Mesodermal cell (in vitro differentiated cells): ENCODE results near the gene PARM1.

Source experiments
- H3K27ac ChIP-seq: 2 replicates; pipeline ENCODE4 v1.7.0; 2013; ENCODE audit warnings: mild to moderate bottlenecking, low read depth, low read length, moderate library complexity; ENCODE audit not compliant: severe bottlenecking
- H3K36me3 ChIP-seq: 2 replicates; pipeline ENCODE4 v1.7.1; 2013; ENCODE audit warnings: mild to moderate bottlenecking, low read length, moderate library complexity; ENCODE audit not compliant: control insufficient read depth, insufficient read depth
- H3K4me1 ChIP-seq: one replicate; pipeline ENCODE4 v1.7.1; 2013; ENCODE audit warnings: mild to moderate bottlenecking, low read length; ENCODE audit not compliant: insufficient read depth, control insufficient read depth, poor library complexity, severe bottlenecking
- H3K4me3 ChIP-seq: 2 replicates; pipeline ENCODE4 v1.7.0; 2013; ENCODE audit warnings: low read length, control low read depth, mild to moderate bottlenecking; ENCODE audit not compliant: insufficient read depth, poor library complexity, severe bottlenecking; ENCODE audit errors: extremely low read depth
- H3K9me3 ChIP-seq: 2 replicates; pipeline ENCODE4 v1.7.1; 2013; ENCODE audit warnings: mild to moderate bottlenecking, low read length, moderate library complexity; ENCODE audit not compliant: control insufficient read depth
- WGBS, 2 experiments: methylation state at CpG; one replicate each; pipeline ENCODE4 v1.1.5; 2013; ENCODE audit warnings: missing lambda C conversion rate in 2 of 2; ENCODE audit not compliant: insufficient coverage in 2 of 2; 5-methylcytosine and 5-hydroxymethylcytosine counted together

The PARM1 gene

DNA sequence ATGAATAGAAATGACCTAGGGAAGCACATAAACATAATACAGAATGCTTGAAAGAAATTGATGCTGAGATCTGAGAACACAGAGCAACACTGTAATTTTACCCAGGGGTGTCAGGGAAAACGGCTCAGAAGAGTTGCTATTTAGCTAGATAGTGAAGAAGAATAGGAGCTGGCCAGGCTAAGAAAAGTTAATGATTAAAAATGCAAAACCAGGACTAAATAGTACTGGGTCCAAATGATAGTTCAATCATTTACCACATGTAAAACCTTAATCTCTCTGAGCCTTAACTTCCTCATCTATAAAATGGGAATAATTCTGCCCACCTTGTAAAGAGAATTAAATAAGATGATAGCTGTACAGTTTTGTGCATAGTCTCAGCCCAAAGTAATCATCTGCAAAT is 97.1 kb downstream of the PARM1 start:
- H3K27ac ChIP-seq = no peak overlapping the region
- 88% methylated on average over 1 of the region's 1 CpG; no CpG with 5 or more reads in 1 of the 2 experiments for WGBS, 2 experiments

DNA sequence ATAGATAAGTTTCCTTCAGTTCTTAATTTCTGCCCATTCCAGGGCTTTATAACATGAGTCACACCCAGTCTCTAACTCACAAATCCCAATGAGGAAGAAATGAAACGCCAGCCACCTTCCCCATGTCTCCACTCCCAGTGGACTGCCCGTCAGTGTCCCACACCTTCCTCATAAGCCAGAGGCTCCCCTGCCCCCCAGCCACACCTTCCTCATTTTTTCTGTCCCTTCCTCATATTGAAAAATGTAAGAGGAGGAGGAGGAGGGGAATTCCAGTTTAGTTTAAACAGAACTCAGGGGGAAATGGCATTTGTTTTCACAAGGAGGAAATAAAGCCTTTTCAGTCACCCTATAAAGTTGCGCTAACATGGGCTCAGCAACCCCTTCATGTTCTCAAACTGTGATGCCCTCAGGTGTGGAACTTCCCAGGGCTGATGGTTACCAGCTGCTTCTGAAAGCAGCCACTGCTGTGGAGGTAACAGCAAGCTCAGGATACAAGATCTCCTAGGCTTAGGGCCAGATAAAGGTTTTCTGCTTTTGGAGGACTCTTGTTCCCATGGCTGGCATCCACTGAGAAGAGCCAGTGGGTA is 97.8 kb downstream of the PARM1 start:
- Histone ChIP-seq H3K4me3 (no peak overlapping the region), H3K9me3 (no peaks in the 10 kb centered on the region), H3K36me3 (no peaks in the 10 kb centered on the region), H3K4me1 (no peaks in the 10 kb centered on the region), H3K27ac (no peak overlapping the region)
- WGBS, 2 experiments = 87 to 100% methylated on average over 1 to 2 of the region's 3 CpGs

More for the DNA sequence above, 97.1 kb downstream of the PARM1 start:
- H3K4me1 ChIP-seq = no peaks in the 10 kb centered on the region
- no peaks in the 10 kb centered on the region for H3K9me3 ChIP-seq
- no peaks in the 10 kb centered on the region for H3K36me3 ChIP-seq
- H3K4me3 ChIP-seq = no peak overlapping the region

DNA sequence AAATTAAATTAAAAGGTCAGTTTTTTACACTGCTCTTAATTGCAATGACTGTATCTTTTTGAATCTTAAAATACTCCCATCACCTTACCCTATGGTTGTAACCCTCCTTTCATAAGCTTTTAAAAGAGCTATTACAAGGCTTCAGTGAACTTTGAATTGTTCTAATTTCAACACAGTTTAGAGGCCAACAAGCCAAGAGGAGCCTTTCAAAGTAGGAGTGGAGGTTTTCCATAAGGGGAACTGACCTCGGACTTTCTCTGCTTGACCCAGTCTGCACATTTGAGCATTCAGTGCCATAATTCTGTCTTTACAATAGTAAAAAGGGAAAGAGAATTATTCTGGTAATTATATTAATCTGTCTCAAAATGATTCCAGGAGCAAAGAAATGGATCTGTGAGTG is 98.9 kb downstream of the PARM1 start:
- Histone ChIP-seq H3K9me3 (no peaks in the 10 kb centered on the region), H3K27ac (no peak overlapping the region)
- no CpG with 5 or more reads among the region's 1 CpG for WGBS, 2 experiments

DNA sequence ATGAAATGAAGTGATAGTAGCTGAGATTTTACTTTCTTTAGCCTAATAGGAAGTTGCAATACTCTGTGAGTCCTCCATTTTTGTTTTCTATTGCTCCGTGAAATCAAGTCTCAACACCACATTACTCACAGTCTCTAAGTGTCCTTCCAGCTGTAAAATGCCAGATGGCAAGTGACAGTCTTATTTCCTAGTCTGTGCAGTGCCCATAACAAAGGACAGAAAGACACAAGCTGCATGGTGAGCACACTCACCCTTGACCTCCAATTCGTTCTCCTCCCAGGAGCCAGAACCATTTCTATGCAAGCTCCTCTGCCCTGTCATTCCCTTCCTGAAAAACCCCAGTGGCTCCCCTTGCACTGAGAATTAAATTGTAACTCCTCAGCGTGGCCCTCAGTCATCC is 101.6 kb downstream of the PARM1 start:
- Histone ChIP-seq H3K36me3 (no peaks in the 10 kb centered on the region), H3K27ac (no peak overlapping the region), H3K4me1 (no peaks in the 10 kb centered on the region), H3K9me3 (no peaks in the 10 kb centered on the region), H3K4me3 (no peak overlapping the region)
- 67 to 91% methylated on average over 3 of the region's 3 CpGs for WGBS, 2 experiments

More for the DNA sequence above, 98.9 kb downstream of the PARM1 start:
- Histone ChIP-seq H3K36me3 (no peaks in the 10 kb centered on the region), H3K4me3 (no peak overlapping the region), H3K4me1 (no peaks in the 10 kb centered on the region)

DNA sequence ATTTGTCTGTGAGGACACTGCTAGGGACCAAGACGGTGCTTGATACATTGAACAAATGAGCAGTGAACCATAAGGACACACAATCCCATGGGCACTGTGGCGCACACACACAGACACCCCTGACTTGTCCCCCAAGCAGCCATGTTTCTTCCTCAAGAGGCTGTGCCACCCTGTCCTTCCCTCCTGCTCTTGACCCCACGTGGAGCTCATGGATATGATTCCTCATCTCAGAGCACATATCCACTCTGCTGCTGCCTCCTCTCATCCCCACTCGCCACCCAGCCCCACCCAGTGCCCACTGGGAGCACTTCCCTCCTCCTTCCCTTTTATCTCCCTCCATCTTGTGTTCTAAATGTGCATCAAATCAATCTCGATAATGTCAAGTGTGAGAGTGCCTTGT is 102.4 kb downstream of the PARM1 start:
- Histone ChIP-seq H3K4me3 (no peak overlapping the region), H3K4me1 (no peaks in the 10 kb centered on the region), H3K27ac (no peak overlapping the region), H3K36me3 (no peaks in the 10 kb centered on the region), H3K9me3 (no peaks in the 10 kb centered on the region)
- 80 to 95% methylated on average over 4 of the region's 5 CpGs for WGBS, 2 experiments

DNA sequence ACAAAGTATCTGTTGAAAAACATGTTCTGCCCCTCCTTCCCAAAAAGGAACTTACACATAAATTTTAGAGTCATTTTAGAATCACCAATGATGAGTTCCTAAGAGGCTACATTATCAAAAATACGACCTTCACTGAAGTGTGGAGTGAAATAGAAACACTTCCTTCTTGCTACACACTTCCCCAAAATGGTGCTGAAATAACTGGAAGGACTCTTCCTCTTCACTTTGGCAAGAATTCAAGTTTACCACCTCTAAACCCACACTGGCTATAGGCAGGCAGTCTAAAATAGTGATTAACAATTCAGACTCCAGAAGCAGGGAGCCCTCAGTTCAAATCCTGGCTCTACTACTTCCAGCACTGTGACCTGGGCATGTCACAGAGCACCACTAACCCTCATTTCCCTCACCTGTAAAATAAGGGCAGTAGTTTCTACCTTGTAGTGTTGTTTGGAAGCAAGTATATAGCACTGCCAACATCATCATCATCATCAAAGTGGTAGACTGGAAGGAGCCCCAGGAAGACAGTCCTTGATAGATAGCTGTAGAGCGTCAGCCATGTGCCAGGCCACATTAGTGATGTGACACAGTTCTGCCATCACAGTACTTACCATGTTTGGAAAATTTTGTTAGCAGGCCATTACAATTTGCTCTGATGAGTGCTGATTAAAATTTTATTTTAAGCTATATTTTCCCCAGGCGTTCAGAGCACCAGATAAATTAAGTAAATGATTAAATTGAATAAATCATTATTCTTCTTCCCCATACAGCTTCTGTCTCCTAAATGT is 103.3 kb downstream of the PARM1 start:
- 90 to 100% methylated on average over 1 to 2 of the region's 3 CpGs for WGBS, 2 experiments
- Histone ChIP-seq H3K27ac (no peak overlapping the region), H3K4me1 (no peaks in the 10 kb centered on the region), H3K4me3 (no peak overlapping the region), H3K9me3 (no peaks in the 10 kb centered on the region), H3K36me3 (no peaks in the 10 kb centered on the region)

DNA sequence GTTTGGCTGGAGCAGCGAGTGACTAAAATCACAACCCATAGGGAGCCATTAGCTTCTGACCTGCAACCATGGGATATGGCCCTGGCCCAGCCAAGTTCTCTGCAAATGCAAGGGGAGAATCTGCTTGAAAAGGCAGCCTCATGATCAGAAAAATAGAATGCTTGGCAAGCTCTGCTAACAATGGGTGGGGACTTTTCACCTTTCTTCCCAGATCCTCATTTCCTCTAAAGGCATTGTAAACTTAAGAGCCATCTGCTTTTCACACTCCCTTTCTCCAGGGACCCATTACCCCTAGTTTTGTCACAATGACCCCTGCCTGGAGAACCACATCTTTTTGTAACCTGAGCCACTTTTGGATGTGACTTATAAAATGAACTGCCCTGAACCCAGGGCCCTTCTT is 104.3 kb downstream of the PARM1 start:
- WGBS, 2 experiments = 100% methylated on average over 1 of the region's 1 CpG; no CpG with 5 or more reads in 1 of the 2 experiments
- Histone ChIP-seq H3K4me1 (no peaks in the 10 kb centered on the region), H3K9me3 (no peaks in the 10 kb centered on the region), H3K4me3 (no peak overlapping the region), H3K27ac (no peak overlapping the region), H3K36me3 (no peaks in the 10 kb centered on the region)

DNA sequence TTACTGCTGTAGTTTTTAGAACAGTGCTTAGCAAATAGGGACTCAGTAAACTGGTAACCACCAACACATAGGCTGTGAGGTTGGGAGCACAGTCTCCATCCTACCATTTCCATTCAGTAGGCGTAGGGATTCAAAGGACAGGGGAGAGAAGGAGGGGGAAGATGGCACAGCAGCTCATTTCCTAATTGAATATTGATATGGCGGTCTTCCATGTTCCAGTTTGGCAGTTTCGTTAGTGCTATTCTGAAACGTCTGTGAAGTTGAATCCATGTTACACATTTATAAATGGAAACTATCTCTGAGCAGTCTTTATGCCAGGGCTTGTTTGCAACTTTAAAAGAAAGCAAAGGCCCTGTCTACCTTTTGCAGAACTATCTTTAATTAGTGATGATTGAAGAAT is 105.5 kb downstream of the PARM1 start:
- no peak overlapping the region for H3K4me3 ChIP-seq
- WGBS, 2 experiments = 100% methylated on average over 1 to 3 of the region's 4 CpGs
- no peak overlapping the region for H3K27ac ChIP-seq
- H3K4me1 ChIP-seq = no peaks in the 10 kb centered on the region
- H3K9me3 ChIP-seq = no peaks in the 10 kb centered on the region
- H3K36me3 ChIP-seq = no peaks in the 10 kb centered on the region

DNA sequence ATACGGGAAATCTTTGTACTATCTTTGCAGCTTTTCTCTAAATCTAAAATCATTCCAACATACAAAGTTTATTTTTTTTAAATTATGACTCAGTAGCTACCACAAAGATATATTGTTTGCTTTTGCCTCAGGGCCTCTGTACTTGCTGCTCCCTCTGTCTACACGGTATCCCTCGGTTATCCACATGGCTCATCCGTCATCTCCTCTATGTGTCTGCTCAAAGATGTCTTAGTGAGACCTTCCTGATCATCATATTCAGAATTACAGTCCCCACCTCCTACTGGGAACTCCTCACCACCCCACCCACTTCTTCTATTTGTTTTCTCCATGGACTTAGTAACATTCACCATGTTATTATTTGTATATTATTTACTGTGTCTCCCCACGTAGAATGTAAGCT is 107.8 kb downstream of the PARM1 start:
- Histone ChIP-seq H3K36me3 (no peaks in the 10 kb centered on the region), H3K9me3 (no peaks in the 10 kb centered on the region), H3K4me3 (no peak overlapping the region), H3K27ac (no peak overlapping the region), H3K4me1 (no peaks in the 10 kb centered on the region)
- no CpG with 5 or more reads among the region's 5 CpGs for WGBS, 2 experiments

DNA sequence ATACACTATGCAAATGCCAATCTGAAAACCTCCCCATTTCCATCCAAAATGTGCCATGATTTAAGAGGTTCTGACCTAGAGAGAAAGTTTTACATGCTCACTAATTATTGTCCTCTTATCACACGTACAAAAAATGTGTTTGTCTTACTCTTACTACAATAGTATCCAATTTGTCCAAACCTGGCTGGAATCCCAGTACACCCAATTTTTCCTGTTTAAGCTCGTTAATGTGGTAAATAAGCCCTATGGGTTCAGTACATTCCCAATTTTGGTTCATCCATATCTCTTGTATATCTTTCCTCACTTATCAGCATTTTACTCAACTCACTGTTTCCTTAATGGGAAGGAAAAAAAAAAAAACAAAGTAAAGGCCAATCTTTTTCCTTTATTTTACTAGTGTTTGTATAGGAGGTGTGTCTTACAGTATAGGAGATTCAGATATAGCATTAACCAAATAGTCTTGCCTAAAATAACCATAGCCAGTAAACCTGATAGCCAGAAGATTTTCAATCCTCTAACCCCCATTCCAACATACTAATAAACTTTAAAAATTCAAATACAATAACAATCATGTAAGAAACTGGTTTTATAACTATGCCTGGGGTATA is 109.8 kb downstream of the PARM1 start:
- H3K27ac ChIP-seq = no peak overlapping the region
- H3K36me3 ChIP-seq = no peaks in the 10 kb centered on the region
- H3K9me3 ChIP-seq = no peaks in the 10 kb centered on the region
- H3K4me1 ChIP-seq = no peaks in the 10 kb centered on the region
- H3K4me3 ChIP-seq = no peak overlapping the region
- WGBS, 2 experiments = 94 to 100% methylated on average over 1 to 2 of the region's 2 CpGs

DNA sequence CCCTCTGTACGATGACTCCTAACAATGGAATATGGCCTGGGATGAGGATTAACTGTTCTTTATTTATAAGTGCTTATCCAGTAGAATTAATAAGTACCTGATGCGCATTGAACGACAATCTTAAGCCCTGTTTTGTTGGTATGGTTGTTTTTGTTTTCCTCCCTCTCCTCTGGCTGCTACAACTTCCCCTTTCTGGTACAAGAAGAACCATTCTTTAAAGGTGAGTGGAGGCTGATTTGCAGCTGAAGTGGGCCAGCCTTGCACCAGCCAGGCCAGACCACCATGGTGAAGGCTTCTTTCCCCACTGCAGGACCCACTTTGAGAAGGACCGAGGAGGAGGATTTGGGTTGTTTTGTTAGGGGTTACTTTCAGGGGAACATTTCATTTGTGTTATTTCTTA is 113.3 kb downstream of the PARM1 start:
- no peak overlapping the region for H3K27ac ChIP-seq
- WGBS, 2 experiments = no CpG with 5 or more reads among the region's 4 CpGs
- H3K4me3 ChIP-seq = no peak overlapping the region
- no peaks in the 10 kb centered on the region for H3K9me3 ChIP-seq
- no peaks in the 10 kb centered on the region for H3K36me3 ChIP-seq
- no peaks in the 10 kb centered on the region for H3K4me1 ChIP-seq
